IMR-90 (cell line): ENCODE results near the gene PIEZO1. TPM values are rescaled to one million over a fixed set of nuclear protein-coding genes. Genes with fewer than 3 reads are reported as not detected.

Experiments used
- ATAC-seq: fragments of 200-7000 bp; cut with Tn5 transposase; 2 replicates; pipeline ENCODE4 v1.9.1; 2020; ENCODE audit warnings: low read depth, mild to moderate bottlenecking, moderate library complexity
- BruUV-seq: library from RNA; stranded (reverse); fragments of 400-500 nt; replicated peaks from 2 replicates; lab custom pipeline; 2021; lab: Mats Ljungman, UMichigan
- CTCF ChIA-PET: fragments of 300-600 bp; formaldehyde crosslinking; extraction: SDS; loops from one replicate; lab custom pipeline; 2021; ENCODE audit warnings: antibody characterized with exemption; lab: Yijun Ruan, JAX
- POLR2A ChIA-PET: fragments of 300-600 bp; sonication (Branson Sonifier 250); formaldehyde crosslinking; loops from one replicate; lab custom pipeline; 2022; ENCODE audit warnings: antibody characterized with exemption; ENCODE audit not compliant: unreplicated experiment; lab: Charles Lee
- DNase-seq: peaks from one replicate; pipeline ENCODE4 v3.0.0; 2013
- H2AFZ ChIP-seq: replicated peaks from 2 replicates; pipeline ENCODE3; 2013; ENCODE audit warnings: low read length, mild to moderate bottlenecking; ENCODE audit not compliant: poor library complexity
- H2AK5ac ChIP-seq: 2 replicates; pipeline ENCODE4 v1.6.1; 2013; ENCODE audit warnings: low read depth, low read length, inconsistent platforms
- H2AK9ac ChIP-seq: replicated peaks from 2 replicates; pipeline ENCODE3; 2013; ENCODE audit warnings: mild to moderate bottlenecking, low read depth, low read length, moderate library complexity; ENCODE audit not compliant: poor library complexity
- H2BK120ac ChIP-seq: 2 replicates; pipeline ENCODE4 v1.6.1; 2013; ENCODE audit warnings: low read depth, low read length, inconsistent platforms
- H2BK15ac ChIP-seq: 3 replicates; pipeline ENCODE4 v1.6.1; 2013; ENCODE audit warnings: low read depth, low read length, inconsistent platforms
- H2BK20ac ChIP-seq: 2 replicates; pipeline ENCODE4 v1.6.1; 2013; ENCODE audit warnings: low read depth, mild to moderate bottlenecking, inconsistent platforms, low read length, moderate library complexity
- H2BK5ac ChIP-seq: 2 replicates; pipeline ENCODE4 v1.6.1; 2013; ENCODE audit warnings: mild to moderate bottlenecking, low read depth, low read length, inconsistent platforms; ENCODE audit not compliant: poor library complexity, severe bottlenecking
- H3K14ac ChIP-seq: replicated peaks from 2 replicates; pipeline ENCODE4 v1.6.1; 2013; ENCODE audit warnings: low read depth, low read length, inconsistent platforms
- H3K18ac ChIP-seq: 2 replicates; pipeline ENCODE4 v1.6.1; 2013; ENCODE audit warnings: low read depth, low read length, control low read depth
- H3K23ac ChIP-seq: 2 replicates; pipeline ENCODE4 v1.6.1; 2013; ENCODE audit warnings: low read depth, low read length, inconsistent platforms
- H3K27ac ChIP-seq: 2 replicates; pipeline ENCODE4 v1.5.1; 2013; ENCODE audit warnings: mild to moderate bottlenecking, control low read depth, low read length; ENCODE audit not compliant: insufficient read depth
- H3K27me3 ChIP-seq: 2 replicates; pipeline ENCODE4 v1.6.1; 2013; ENCODE audit warnings: low read length; ENCODE audit not compliant: control insufficient read depth, insufficient read depth
- H3K36me3 ChIP-seq: 2 replicates; pipeline ENCODE4 v1.6.1; 2013; ENCODE audit warnings: low read length, mixed read lengths; ENCODE audit not compliant: control insufficient read depth, insufficient read depth
- H3K4ac ChIP-seq: 2 replicates; pipeline ENCODE4 v1.6.1; 2013; ENCODE audit warnings: low read depth, low read length, inconsistent platforms
- H3K4me1 ChIP-seq: 2 replicates; pipeline ENCODE4 v1.6.1; 2013; ENCODE audit warnings: low read length, mixed read lengths; ENCODE audit not compliant: control insufficient read depth, insufficient read depth
- H3K4me2 ChIP-seq: 2 replicates; pipeline ENCODE4 v1.6.1; 2013; ENCODE audit warnings: low read depth, mild to moderate bottlenecking, control low read depth, low read length, moderate library complexity
- H3K4me3 ChIP-seq: 2 replicates; pipeline ENCODE4 v1.5.1; 2013; ENCODE audit warnings: low read depth, mild to moderate bottlenecking, control low read depth, low read length, moderate library complexity; ENCODE audit not compliant: insufficient read depth
- H3K56ac ChIP-seq: 2 replicates; pipeline ENCODE4 v1.6.1; 2013; ENCODE audit warnings: low read length, inconsistent platforms; ENCODE audit not compliant: insufficient read depth; ENCODE audit errors: extremely low read depth
- H3K79me1 ChIP-seq, 2 experiments: 2 replicates each; pipeline ENCODE4 v1.6.1; 2013; ENCODE audit warnings: low read length in 2 of 2, inconsistent platforms in 1 of 2, low read depth in 1 of 2
- H3K9ac ChIP-seq: 2 replicates; pipeline ENCODE4 v1.6.1; 2013; ENCODE audit warnings: low read depth, low read length, control low read depth
- H3K9me1 ChIP-seq: 2 replicates; pipeline ENCODE4 v1.6.1; 2013; ENCODE audit warnings: low read length, inconsistent platforms; ENCODE audit not compliant: insufficient read depth
- H3K9me3 ChIP-seq: 2 replicates; pipeline ENCODE4 v1.6.1; 2013; ENCODE audit warnings: low read length; ENCODE audit not compliant: control insufficient read depth, insufficient read depth
- H4K20me1 ChIP-seq: 2 replicates; pipeline ENCODE4 v1.6.1; 2013; ENCODE audit warnings: low read length, inconsistent platforms; ENCODE audit not compliant: insufficient read depth
- H4K5ac ChIP-seq: 2 replicates; pipeline ENCODE4 v1.6.1; 2013; ENCODE audit warnings: mild to moderate bottlenecking, low read depth, low read length, control low read depth
- H4K8ac ChIP-seq, 2 experiments: 2 replicates each; pipeline ENCODE4 v1.6.1; 2013; ENCODE audit warnings: low read depth in 2 of 2, low read length in 2 of 2, control low read depth in 1 of 2, inconsistent platforms in 1 of 2
- H4K91ac ChIP-seq: 2 replicates; pipeline ENCODE4 v1.6.1; 2013; ENCODE audit warnings: low read depth, low read length, inconsistent platforms; ENCODE audit not compliant: insufficient read depth
- NFE2L2 ChIP-seq: fragments of 150-350 bp; IDR thresholded peaks from 2 replicates; pipeline ENCODE4 v1.6.1; 2016; ENCODE audit warnings: low read depth, mild to moderate bottlenecking, low read length
- SMC3 ChIP-seq: fragments of 150-350 bp; IDR thresholded peaks from 2 replicates; pipeline ENCODE4 v1.6.1; 2016; ENCODE audit warnings: low read depth, mild to moderate bottlenecking, antibody characterized with exemption, low read length, moderate library complexity
- WGBS, 2 experiments: methylation state at CpG; one replicate each; pipeline versions ENCODE4 v1.1.5 to v1.1.7; 2013; ENCODE audit warnings: missing lambda C conversion rate in 2 of 2; ENCODE audit not compliant: insufficient read length in 1 of 2; ENCODE audit errors: extremely low coverage in 2 of 2; 5-methylcytosine and 5-hydroxymethylcytosine counted together
- dilution Hi-C: fragments of 300-500 bp; cut with HindIII; formaldehyde crosslinking; loops from one replicate; pipeline ENCODE4 v1.14.3; 2018; ENCODE audit warnings: low sequenced_read_pairs; ENCODE audit not compliant: unreplicated experiment
- in situ Hi-C: fragments of 300-500 bp; cut with MboI; formaldehyde crosslinking; loops from 3 replicates; pipeline ENCODE4 v1.14.3; 2019; ENCODE audit warnings: low sequenced_read_pairs, inconsistent platforms, mixed read lengths
- intact Hi-C: fragments of 100-400 bp; cut with micrococcal nuclease; formaldehyde crosslinking; loops from 2 replicates; pipeline ENCODE4 v1.10.0; 2022
- polyA plus RNA-seq, 3 experiments: library from polyadenylated mRNA; depleted of rRNA; stranded (reverse); fragments of >200 nt; gene quantifications; 2 replicates each; pipeline ENCODE4 v1.2.3, GENCODE V29; 2012; ENCODE audit warnings: low replicate concordance in 1 of 3
- total RNA-seq: library from RNA; depleted of rRNA; stranded (reverse); fragments of >200 nt; gene quantifications from 2 replicates; pipeline ENCODE4 v1.2.3, GENCODE V29; 2012
- TF ChIP-seq, protein P1 (sequence below): fragments of 150-350 bp; IDR thresholded peaks from 2 replicates; pipeline ENCODE4 v1.6.1; 2016; ENCODE audit warnings: low read depth, mild to moderate bottlenecking, low read length, moderate library complexity, borderline replicate concordance

The PIEZO1 gene
- total and polyA plus RNA-seq, 2 of the 4 experiments (the other 2 are of a cell fraction) = 36.2 to 372 TPM

DNA sequence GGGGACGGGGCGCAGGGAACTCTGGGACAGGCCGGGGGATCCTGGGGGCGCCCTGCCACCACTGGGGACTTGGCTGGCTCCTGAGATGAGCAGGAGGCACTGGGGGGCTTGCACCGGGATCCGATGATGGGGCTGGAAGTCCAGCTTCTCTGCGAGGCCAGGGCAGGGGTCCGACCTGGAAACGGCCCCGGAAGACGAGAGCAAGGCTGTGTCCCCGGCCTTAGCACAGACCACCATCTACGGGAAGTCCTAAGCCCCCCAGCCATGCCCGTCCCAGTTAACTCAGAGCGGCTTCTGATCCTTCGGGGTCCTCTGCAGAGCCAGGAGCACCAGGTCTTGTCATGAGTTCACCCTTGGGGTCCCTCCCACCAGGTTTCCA is 19.1 kb upstream of the PIEZO1 start:
- Histone ChIP-seq H3K18ac (no peak overlapping the region), H2BK15ac (no peak overlapping the region), H3K4me2 (peak overlapping the region; percentile 68), H3K36me3 (peaks cover 14% of the 10 kb centered on the region), H3K27me3 (no peaks in the 10 kb centered on the region), H3K23ac (peak overlapping the region; percentile 66; the same call in 1 of the 2 replicates), H3K79me1 (peaks cover 7 to 39% of the 10 kb centered on the region in 2 experiments; a peak in 3 of 4 replicates), H4K8ac (0 out of 4 replicates have a peak overlapping the region, but pooled peaks of 1 of the 2 experiments have one; percentile 55), H3K4me3 (peak overlapping the region; percentile 43), H2BK5ac (no peak overlapping the region), H3K9ac (peak overlapping the region; percentile 67), H3K27ac (peak overlapping the region; percentile 37; the same call in 1 of the 2 replicates), H2AFZ (peak overlapping the region; percentile 43), H4K20me1 (peaks cover 2% of the 10 kb centered on the region), H3K9me1 (no peaks in the 10 kb centered on the region; the same call in 1 of the 2 replicates), H3K9me3 (no peaks in the 10 kb centered on the region), H3K14ac (peak overlapping the region; percentile 79; the same call in 1 of the 2 replicates), H2BK20ac (no peak overlapping the region), H3K56ac (peak overlapping the region; percentile 30), H2AK9ac (peak overlapping the region; percentile 98), H4K5ac (no peak overlapping the region), H2BK120ac (no peak overlapping the region), H3K4ac (peak overlapping the region; percentile 4; the same call in 1 of the 2 replicates), H4K91ac (no peak overlapping the region; the same call in 1 of the 2 replicates), H3K4me1 (peaks cover 8% of the 10 kb centered on the region; the same call in 1 of the 2 replicates), H2AK5ac (peak overlapping the region; percentile 82)
- TF ChIP-seq NFE2L2 (no peak), SMC3 (no peak)
- TF ChIP-seq, protein P1, sequence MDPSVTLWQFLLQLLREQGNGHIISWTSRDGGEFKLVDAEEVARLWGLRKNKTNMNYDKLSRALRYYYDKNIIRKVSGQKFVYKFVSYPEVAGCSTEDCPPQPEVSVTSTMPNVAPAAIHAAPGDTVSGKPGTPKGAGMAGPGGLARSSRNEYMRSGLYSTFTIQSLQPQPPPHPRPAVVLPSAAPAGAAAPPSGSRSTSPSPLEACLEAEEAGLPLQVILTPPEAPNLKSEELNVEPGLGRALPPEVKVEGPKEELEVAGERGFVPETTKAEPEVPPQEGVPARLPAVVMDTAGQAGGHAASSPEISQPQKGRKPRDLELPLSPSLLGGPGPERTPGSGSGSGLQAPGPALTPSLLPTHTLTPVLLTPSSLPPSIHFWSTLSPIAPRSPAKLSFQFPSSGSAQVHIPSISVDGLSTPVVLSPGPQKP = no peak
- intact Hi-C loops = no loop called here
- dilution Hi-C loops = no loop called here
- 4% methylated on average over 5 of the region's 16 CpGs; no CpG with 5 or more reads in 1 of the 2 experiments for whole genome bisulfite sequencing, 2 experiments
- in situ Hi-C loops = no loop called here
- no TSS peak for BruUV-seq
- ATAC-seq (no peak), DNase-seq (no peak)
- CTCF ChIA-PET = no interaction called here
- POLR2A ChIA-PET = no interaction called here
